Hematopoietic multipotent progenitor cell treated with erythropoietin and hydrocortisone succinate and interleukin-3 and kit ligand, for 15 days (in vitro differentiated cells): ENCODE results near the gene DNAAF5.

Experiments
- DNase-seq: peaks from one replicate; pipeline ENCODE4 v3.0.0-alpha.2; 2015; ENCODE audit warnings: low spot score

DNAAF5 gene

GRCh38 chr7:707296-708000 is 19.1 kb upstream of the DNAAF5 start:
- no peak for DNase-seq

- no peak for DNase-seq
These were observed 16.3 kb upstream of the DNAAF5 start for GRCh38 chr7:710161-710560.

- DNase-seq, result no peak
These were observed 15.2 kb upstream of the DNAAF5 start for GRCh38 chr7:711093-711921.

- no peak for DNase-seq
These were observed 14.5 kb upstream of the DNAAF5 start for GRCh38 chr7:711922-712380.

DNA sequence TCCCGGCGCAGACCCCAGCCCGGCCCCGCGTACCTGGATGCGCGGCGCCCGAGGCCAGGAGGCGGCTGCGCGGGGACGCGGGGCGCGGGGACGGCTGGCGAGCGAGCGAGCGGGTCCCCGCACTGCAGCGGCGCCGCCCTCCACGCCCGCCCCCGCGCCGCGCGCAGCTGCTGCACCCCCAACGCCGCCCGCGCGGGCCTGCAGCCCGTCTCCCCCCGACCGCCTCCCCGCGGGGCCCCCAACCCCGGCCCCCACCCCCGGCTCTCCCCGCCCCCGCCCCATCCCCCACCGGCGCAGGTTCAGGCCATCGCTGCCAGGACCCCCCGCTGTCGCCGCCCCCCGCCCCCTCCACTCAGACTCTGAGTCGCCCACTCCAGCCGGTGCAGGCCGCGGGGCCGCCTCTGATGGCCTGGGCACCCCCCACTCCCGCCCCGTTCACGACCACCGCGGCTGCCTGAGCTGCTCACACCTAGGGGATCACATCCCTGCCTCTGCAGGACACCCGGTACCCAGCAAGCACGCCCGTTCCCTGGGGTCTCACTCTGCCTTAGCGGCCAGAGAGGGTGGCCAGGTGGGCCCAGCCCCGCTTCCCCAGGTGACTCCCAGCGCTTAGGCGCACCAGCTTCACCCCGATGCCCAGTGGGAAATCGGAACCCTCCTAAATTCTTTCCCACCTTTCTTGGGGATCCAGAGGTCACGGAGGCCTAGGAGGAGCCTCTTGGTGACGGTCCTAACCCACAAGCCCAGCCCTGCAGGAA is 13.9 kb upstream of the DNAAF5 start:
- no peak for DNase-seq

DNA sequence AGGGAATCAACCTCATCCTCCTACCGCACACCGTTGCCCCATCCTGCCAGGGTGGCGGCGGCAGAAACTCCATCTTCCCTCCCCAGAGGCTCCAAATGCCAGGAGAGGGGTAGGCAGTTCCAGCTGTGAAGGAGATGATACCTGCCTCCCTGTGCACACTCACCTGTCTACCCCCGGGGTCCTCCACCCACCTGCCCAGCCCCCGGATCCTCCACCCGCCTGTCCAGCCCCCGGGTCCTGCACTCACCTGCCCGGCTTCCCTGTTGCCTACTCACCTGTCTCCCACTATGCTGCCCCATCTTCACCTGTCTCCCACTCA is 13.4 kb upstream of the DNAAF5 start:
- no peak for DNase-seq

DNA sequence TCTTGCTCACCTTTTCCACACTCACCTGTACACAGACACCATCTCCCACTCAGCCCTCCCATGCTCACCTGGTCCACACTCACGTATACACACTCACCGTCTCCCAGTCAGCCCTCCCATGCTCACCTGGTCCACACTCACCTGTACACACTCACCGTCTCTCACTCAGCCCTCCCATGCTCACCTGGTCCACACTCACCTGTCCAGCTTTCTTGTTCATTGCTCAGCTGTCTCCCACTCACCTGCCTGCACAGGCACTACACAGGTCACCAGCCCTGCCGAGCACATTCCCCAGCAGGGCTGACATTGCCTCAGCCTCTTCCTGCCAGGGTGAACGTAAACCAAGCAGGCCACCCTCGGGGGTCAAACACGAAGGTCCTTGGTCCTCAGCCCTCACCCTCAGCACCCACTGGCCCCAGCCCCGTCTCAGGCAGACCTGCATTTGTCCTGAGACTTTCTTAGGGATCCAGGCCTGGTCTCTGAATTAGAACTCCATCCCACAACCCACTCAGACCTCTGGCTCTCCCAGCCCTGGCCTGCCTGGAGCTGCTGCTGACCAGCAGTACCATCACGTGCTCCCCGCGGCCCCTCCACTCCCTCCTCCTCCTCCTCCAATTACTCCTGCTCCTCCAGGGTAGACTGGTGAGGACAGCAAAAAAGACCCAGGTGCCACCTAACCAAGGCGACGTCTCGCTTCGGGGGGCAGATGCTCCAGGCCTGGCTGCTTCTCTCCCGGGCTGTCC is 12.8 kb upstream of the DNAAF5 start:
- no peak for DNase-seq

DNA sequence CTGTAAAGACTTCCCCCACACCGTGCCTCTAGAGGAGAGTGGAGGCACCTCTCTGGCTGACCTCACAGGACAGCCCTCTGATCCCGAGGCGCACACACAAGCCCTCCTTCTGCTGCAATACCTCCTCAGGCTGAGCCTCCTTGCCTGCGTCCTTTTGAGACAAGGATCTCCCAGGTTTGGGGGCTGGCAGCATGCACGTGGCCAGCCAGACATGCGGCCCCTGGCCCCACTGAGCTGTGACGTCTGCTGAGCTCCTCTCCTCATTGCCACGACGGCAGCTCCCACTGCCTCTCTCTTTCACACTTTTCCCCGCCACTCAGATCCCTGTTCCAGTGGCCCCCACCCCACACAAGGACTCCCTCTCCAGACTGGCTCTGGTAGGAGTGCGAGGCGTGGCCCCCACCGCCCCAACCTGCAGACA is 12.2 kb upstream of the DNAAF5 start:
- no peak for DNase-seq

DNA sequence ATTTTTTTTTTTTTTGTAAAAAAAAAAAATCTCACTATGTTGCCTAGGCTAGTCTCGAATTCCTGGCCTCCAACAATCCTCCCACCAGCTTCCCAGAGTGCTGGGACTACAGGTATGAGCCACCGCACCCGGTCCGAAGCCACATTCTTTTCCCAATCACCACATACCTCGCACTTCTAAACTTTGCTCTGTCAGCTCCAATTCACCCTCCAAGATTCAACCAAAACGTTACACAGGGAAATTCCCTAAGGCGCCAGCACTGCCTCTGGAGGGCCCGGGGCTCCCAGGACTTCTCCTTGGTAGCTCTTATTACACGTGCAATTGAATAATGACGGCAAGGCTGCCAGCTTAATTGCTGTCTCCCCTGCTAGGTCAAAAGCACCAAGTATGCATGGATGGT is 10.3 kb upstream of the DNAAF5 start:
- no peak for DNase-seq

DNA sequence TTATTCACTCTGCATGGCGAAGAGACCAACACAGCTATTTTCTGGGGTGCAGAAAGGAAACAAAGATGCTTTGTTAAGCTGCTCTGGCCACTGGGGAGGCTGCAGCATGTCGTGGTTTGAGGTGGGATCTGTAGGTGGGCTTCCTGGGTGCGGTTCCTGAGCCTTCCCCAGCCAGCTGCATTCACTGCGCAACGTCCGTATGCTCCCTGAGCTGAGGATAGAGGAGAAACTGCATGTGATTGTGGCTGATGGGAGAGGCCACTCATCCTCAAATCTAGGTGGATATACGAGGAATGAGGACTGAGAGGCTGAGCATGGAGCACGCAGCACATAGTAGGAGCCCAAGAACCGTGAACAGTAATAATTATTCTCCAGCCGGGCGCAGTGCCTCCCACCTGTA is 9.9 kb upstream of the DNAAF5 start:
- no peak for DNase-seq

GRCh38 chr7:721619-722248 is 4.8 kb upstream of the DNAAF5 start:
- no peak for DNase-seq

DNA sequence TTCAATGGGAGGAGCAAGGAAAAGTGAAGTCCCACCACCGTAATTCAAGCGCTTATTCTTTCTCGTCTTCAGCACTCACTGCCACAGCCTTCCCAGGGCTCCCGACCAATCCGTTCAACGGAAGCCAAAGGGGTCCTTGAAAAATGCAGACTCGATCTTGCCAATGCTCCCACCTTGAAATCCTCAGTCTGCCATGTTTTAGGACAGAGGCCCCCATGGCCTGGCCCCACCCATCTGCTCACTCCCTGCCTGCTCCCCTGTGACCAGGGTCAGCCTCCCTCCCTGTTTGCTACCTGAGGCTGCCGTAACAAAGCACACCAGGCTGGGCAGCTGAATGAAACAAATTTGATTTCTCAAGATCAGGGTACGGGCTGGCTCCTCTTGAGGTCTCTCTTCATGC is 3.0 kb upstream of the DNAAF5 start:
- no peak for DNase-seq

- DNase-seq, result no peak
These were observed 2.2 kb upstream of the DNAAF5 start for GRCh38 chr7:724298-724697.

GRCh38 chr7:725223-726005 is 1.1 kb upstream of the DNAAF5 start:
- DNase-seq, result peak; percentile 36

DNA sequence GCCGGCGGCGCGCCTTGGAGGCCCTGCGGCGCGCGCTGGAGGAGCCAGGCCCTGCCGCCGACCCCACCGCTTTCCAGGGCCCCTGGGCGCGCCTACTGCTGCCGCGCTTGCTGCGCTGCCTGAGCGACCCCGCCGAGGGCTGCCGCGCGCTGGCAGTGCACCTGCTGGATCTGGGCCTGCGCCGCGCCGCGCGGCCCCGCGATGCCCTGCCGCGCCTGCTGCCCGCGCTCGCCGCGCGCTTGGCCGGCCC is 280 bp downstream of the DNAAF5 start:
- DNase-seq, result no peak

- DNase-seq, result peak; percentile 10
These were observed 756 bp downstream of the DNAAF5 start, which contains the start of gene PRKAR1B for GRCh38 chr7:727104-727805. Gene PRKAR1B, minus strand, starts transcription at chr7:727281. Its CDS starts 15,776 bp downstream, at chr7:711505.

GRCh38 chr7:727806-728460 is 1.4 kb downstream of the DNAAF5 start:
- DNase-seq, result no peak

- no peak for DNase-seq
These were observed 2.1 kb downstream of the DNAAF5 start for GRCh38 chr7:728602-729001.

DNA sequence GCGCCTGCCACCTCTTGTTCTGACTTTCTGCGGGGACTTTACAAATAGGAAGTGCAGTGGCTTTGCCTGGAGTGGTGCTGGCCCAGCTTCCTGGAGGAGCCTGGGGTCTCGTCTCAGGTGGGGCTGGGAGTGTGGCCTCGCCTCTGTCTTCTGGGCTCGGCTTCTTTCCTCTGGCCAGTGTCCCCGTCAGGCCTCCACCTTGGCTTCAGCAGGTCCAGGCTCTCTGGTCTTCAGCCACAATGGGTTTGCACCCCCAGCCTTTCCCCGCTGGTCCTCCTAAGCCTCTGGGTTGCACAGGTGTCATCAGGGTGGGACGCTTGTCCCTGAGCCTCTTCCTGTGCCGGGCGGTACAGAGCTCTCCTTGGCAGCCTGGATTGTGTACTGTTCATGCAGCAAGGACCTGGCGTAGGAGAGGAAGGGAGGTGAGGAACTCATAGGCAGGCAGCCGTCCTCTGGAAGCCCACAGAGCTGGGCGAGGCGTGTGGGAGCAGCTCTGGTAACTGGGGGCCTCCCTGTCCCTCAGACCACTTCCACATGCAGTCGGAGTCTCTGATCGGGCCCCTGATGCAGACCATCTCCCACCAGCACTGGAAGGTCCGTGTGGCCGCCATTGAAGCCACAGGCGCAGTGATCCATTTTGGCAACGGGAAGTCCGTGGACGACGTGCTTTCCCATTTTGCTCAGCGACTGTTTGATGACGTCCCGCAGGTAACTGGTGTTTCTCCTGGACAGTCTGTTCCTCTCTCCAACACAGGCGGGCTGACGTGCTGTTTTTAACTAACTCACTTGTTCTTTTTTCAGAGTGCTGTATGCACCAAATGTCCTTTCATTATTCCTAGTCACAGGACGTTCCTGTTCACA is 2.9 kb downstream of the DNAAF5 start:
- no peak for DNase-seq
